ENCODE results near the gene FCHSD2. TPM values are rescaled to one million over a fixed set of nuclear protein-coding genes. Genes with fewer than 3 reads are reported as not detected.

Gene FCHSD2
- polyA plus RNA-seq, 1 donor (not counting 4 experiments of a cell fraction or from before 2014, with no cell fraction given) = 14.2 TPM

GRCh38 chr11:72901374-72901773 is 240.7 kb downstream of the FCHSD2 start:
- dilution Hi-C loops (cut with MboI; ENCODE audit: extremely low pct_ligation_motif_present, low sequenced_read_pairs) = no loop called here
- no peaks in the 10 kb centered on the region for H3K9me1 ChIP-seq (ENCODE audit: control insufficient read depth, extremely low read depth, insufficient read depth, low read length)

DNA sequence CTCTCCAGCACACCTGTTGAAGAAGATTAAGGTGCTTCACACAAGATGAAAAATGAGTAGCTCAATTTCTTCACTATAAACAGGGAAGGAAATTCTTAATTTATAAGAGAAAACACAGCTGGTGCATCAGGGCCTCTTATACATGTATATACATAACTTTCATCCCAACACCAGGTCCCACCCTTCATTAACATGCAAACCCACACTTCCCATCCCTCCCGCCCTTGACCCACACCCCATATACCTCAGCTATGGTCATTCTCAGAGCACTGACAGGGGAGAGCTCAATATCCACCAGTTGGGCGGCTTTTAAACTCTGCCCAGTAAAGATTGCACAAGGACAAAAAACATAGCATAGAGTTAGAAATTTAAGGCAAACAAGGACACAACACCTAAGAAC is 242.1 kb downstream of the FCHSD2 start:
- H3K9ac ChIP-seq (ENCODE audit: control insufficient read depth, extremely low read depth, insufficient read depth, low read length) = no peak overlapping the region
- H3K27ac ChIP-seq (ENCODE audit: control insufficient read depth, insufficient read depth, low read length) = no peak overlapping the region
- H3K9me3 ChIP-seq (ENCODE audit: control insufficient read depth, low read depth, low read length) = no peaks in the 10 kb centered on the region
- no peak overlapping the region for H3K4me3 ChIP-seq (ENCODE audit: control insufficient read depth in 2 of 3, extremely low read depth in 1 of 3, insufficient read depth in 2 of 3, low read depth in 1 of 3, low read length in 3 of 3)
- H3K9me1 ChIP-seq (ENCODE audit: control insufficient read depth, extremely low read depth, insufficient read depth, low read length) = no peaks in the 10 kb centered on the region
- no peaks in the 10 kb centered on the region for H4K20me1 ChIP-seq (ENCODE audit: control insufficient read depth, extremely low read depth, insufficient read depth, low read length)
- TF ChIP-seq EZH2 (IDR thresholded peaks at IDR 0.05; ENCODE audit: low read length) = no peak
- no peak for TF ChIP-seq CTCF (optimal IDR thresholded peaks at IDR 0.05 in 1 of 3, IDR thresholded peaks at IDR 0.05 in 1 of 3, conservative IDR thresholded peaks at IDR 0.05 in 1 of 3; ENCODE audit: extremely low read depth in 1 of 3, insufficient read depth in 2 of 3, low read length in 3 of 3)
- no peaks in the 10 kb centered on the region for H3K79me2 ChIP-seq (ENCODE audit: control insufficient read depth, insufficient read depth, low read length)
- dilution Hi-C loops (cut with MboI; ENCODE audit: extremely low pct_ligation_motif_present, low sequenced_read_pairs) = no loop called here
- FAIRE-seq (no peak), DNase-seq (ENCODE audit: low read depth, low spot score) (no peak)
- no peaks in the 10 kb centered on the region for H3K36me3 ChIP-seq (ENCODE audit: control insufficient read depth in 2 of 2, extremely low read depth in 1 of 2, insufficient read depth in 2 of 2, low read length in 2 of 2)
- H3K4me2 ChIP-seq (ENCODE audit: control insufficient read depth, extremely low read depth, insufficient read depth, low read depth, low read length) = no peak overlapping the region
- no peaks in the 10 kb centered on the region for H3K4me1 ChIP-seq (ENCODE audit: control insufficient read depth, extremely low read depth, insufficient read depth, low read length)
- H2AFZ ChIP-seq (ENCODE audit: control insufficient read depth, low read length) = no peak overlapping the region
- H3K27me3 ChIP-seq (ENCODE audit: control insufficient read depth, extremely low read depth, insufficient read depth, low read length) = no peaks in the 10 kb centered on the region

More at GRCh38 chr11:72901374-72901773, 240.7 kb downstream of the FCHSD2 start:
- H3K9ac ChIP-seq (ENCODE audit: control insufficient read depth, extremely low read depth, insufficient read depth, low read length) = no peak overlapping the region
- H4K20me1 ChIP-seq (ENCODE audit: control insufficient read depth, extremely low read depth, insufficient read depth, low read length) = no peaks in the 10 kb centered on the region
- H3K9me3 ChIP-seq (ENCODE audit: control insufficient read depth, low read depth, low read length) = no peaks in the 10 kb centered on the region
- no peak overlapping the region for H3K27ac ChIP-seq (ENCODE audit: control insufficient read depth, insufficient read depth, low read length)
- no peak overlapping the region for H3K4me3 ChIP-seq (ENCODE audit: control insufficient read depth in 2 of 3, extremely low read depth in 1 of 3, insufficient read depth in 2 of 3, low read depth in 1 of 3, low read length in 3 of 3)
- H3K79me2 ChIP-seq (ENCODE audit: control insufficient read depth, insufficient read depth, low read length) = no peaks in the 10 kb centered on the region
- no peaks in the 10 kb centered on the region for H3K4me1 ChIP-seq (ENCODE audit: control insufficient read depth, extremely low read depth, insufficient read depth, low read length)
- no peaks in the 10 kb centered on the region for H3K36me3 ChIP-seq (ENCODE audit: control insufficient read depth in 2 of 2, extremely low read depth in 1 of 2, insufficient read depth in 2 of 2, low read length in 2 of 2)
- DNase-seq (ENCODE audit: low read depth, low spot score) (no peak), FAIRE-seq (no peak)
- no peak overlapping the region for H3K4me2 ChIP-seq (ENCODE audit: control insufficient read depth, extremely low read depth, insufficient read depth, low read depth, low read length)
- no peak for TF ChIP-seq CTCF (optimal IDR thresholded peaks at IDR 0.05 in 1 of 3, IDR thresholded peaks at IDR 0.05 in 1 of 3, conservative IDR thresholded peaks at IDR 0.05 in 1 of 3; ENCODE audit: extremely low read depth in 1 of 3, insufficient read depth in 2 of 3, low read length in 3 of 3)
- TF ChIP-seq EZH2 (IDR thresholded peaks at IDR 0.05; ENCODE audit: low read length) = no peak
- no peak overlapping the region for H2AFZ ChIP-seq (ENCODE audit: control insufficient read depth, low read length)
- no peaks in the 10 kb centered on the region for H3K27me3 ChIP-seq (ENCODE audit: control insufficient read depth, extremely low read depth, insufficient read depth, low read length)
